Adipose tissue (tissue), 3 donors: ENCODE measurements around the gene KRTAP10-3. TPM values are rescaled to one million over a fixed set of nuclear protein-coding genes. Genes with fewer than 3 reads are reported as not detected.
"Not testable (repeated sequence)": the region's sequence is repeated elsewhere in the genome, so short reads cannot be mapped to it uniquely, and the experiment has no call there.

Source experiments
- H3K27ac ChIP-seq: one replicate; pipeline ENCODE4 v1.5.1; 2013; ENCODE audit warnings: low read depth, low read length
- WGBS, 3 donors: extraction: QIAGEN DNeasy Blood & Tissue Kit; methylation state at CpG; one replicate each; pipeline ENCODE4 v1.1.7; 2013; 5-methylcytosine and 5-hydroxymethylcytosine counted together
- polyA plus RNA-seq, 3 donors: library from polyadenylated mRNA; stranded (reverse); fragments of 200-250 nt; gene quantifications; one replicate each; pipeline ENCODE4 v1.2.3, GENCODE V29; 2013
- donor health status: healthy with polysubstance abuse.
- donor health status: Bipolar disorder and iron deficiency.
- donor health status: healthy.

KRTAP10-3 gene
- polyA plus RNA-seq, 3 donors: not detected

GRCh38 chr21:44555200-44555875, 3.3 kb downstream of the KRTAP10-3 start:
- H3K27ac ChIP-seq: no peak overlapping the region
- WGBS, 3 donors: 68 to 78% (median 75%) methylated on average over 12 to 13 of the region's 13 CpGs

GRCh38 chr21:44552681-44553080, 5.9 kb downstream of the KRTAP10-3 start:
- no peak overlapping the region for H3K27ac ChIP-seq
- WGBS, 3 donors: 60 to 75% (median 69%) methylated on average over 13 of the region's 13 CpGs

GRCh38 chr21:44552136-44552535, 6.5 kb downstream of the KRTAP10-3 start:
- H3K27ac ChIP-seq: no peak overlapping the region
- WGBS, 3 donors: 88 to 94% (median 93%) methylated on average over 6 of the region's 6 CpGs

- no peak within 1 kb of the TSS for H3K27ac ChIP-seq
- 46 to 57% (median 50%) methylated on average over 16 to 17 of the region's 17 CpGs for WGBS, 3 donors
These were observed 7.1 kb downstream of the KRTAP10-3 start, which contains the start of gene KRTAP10-2 for GRCh38 chr21:44551340-44551961. KRTAP10-2 (minus strand) TSS chr21:44551505; CDS start chr21:44551458, 47 bp downstream.

- 54 to 67% (median 65%) methylated on average over 10 of the region's 10 CpGs for WGBS, 3 donors
- no peak overlapping the region for H3K27ac ChIP-seq
These were observed 7.8 kb downstream of the KRTAP10-3 start for GRCh38 chr21:44550807-44551206.

- not testable (repeated sequence) for H3K27ac ChIP-seq
- 42 to 50% (median 44%) methylated on average over 15 to 17 of the region's 17 CpGs for WGBS, 3 donors
These were observed 8.3 kb downstream of the KRTAP10-3 start for GRCh38 chr21:44550285-44550684.

- no peak overlapping the region for H3K27ac ChIP-seq
- 64 to 77% (median 68%) methylated on average over 25 of the region's 25 CpGs for WGBS, 3 donors
These were observed 8.9 kb downstream of the KRTAP10-3 start for GRCh38 chr21:44549525-44550211.

GRCh38 chr21:44548922-44549321, 9.7 kb downstream of the KRTAP10-3 start:
- WGBS, 3 donors: 21 to 38% (median 26%) methylated on average over 14 of the region's 14 CpGs

GRCh38 chr21:44548381-44548780, 10.2 kb downstream of the KRTAP10-3 start:
- no peak overlapping the region for H3K27ac ChIP-seq
- 49 to 59% (median 57%) methylated on average over 13 of the region's 13 CpGs for WGBS, 3 donors

More at GRCh38 chr21:44548922-44549321, 9.7 kb downstream of the KRTAP10-3 start:
- H3K27ac ChIP-seq: no peak overlapping the region

- WGBS, 3 donors: 41 to 46% (median 42%) methylated on average over 5 of the region's 5 CpGs
- no peak overlapping the region for H3K27ac ChIP-seq
These were observed 10.8 kb downstream of the KRTAP10-3 start for GRCh38 chr21:44547656-44548331.

GRCh38 chr21:44544566-44544965, 14.0 kb downstream of the KRTAP10-3 start:
- 65 to 81% (median 67%) methylated on average over 3 of the region's 3 CpGs for WGBS, 3 donors
- H3K27ac ChIP-seq: no peak overlapping the region

- H3K27ac ChIP-seq: no peak overlapping the region
- WGBS, 3 donors: 75 to 83% (median 81%) methylated on average over 1 of the region's 1 CpG
These were observed 15.9 kb downstream of the KRTAP10-3 start for GRCh38 chr21:44542716-44543115.

GRCh38 chr21:44540741-44541288, 17.8 kb downstream of the KRTAP10-3 start:
- no peak overlapping the region for H3K27ac ChIP-seq
- WGBS, 3 donors: 70 to 77% (median 74%) methylated on average over 11 of the region's 11 CpGs

GRCh38 chr21:44539991-44540666, 18.5 kb downstream of the KRTAP10-3 start, which contains the start of gene KRTAP10-1:
KRTAP10-1 (minus strand) TSS chr21:44540195; CDS start chr21:44540150, 45 bp downstream.
- WGBS, 3 donors: 64 to 76% (median 71%) methylated on average over 21 of the region's 21 CpGs
- H3K27ac ChIP-seq: no peak within 1 kb of the TSS

GRCh38 chr21:44539046-44539445, 19.5 kb downstream of the KRTAP10-3 start:
- no peak overlapping the region for H3K27ac ChIP-seq
- WGBS, 3 donors: 55 to 78% (median 68%) methylated on average over 8 to 14 of the region's 14 CpGs

- 89 to 94% (median 93%) methylated on average over 31 to 33 of the region's 33 CpGs for WGBS, 3 donors
- H3K27ac ChIP-seq: no peak overlapping the region
These were observed 20.4 kb downstream of the KRTAP10-3 start for GRCh38 chr21:44537930-44538911.

GRCh38 chr21:44535963-44536362, 22.6 kb downstream of the KRTAP10-3 start:
- H3K27ac ChIP-seq: no peak overlapping the region
- WGBS, 3 donors: 41 to 57% (median 57%) methylated on average over 7 of the region's 7 CpGs
